DMS114 treated with DMSO at 0.1 percent for 48 hours (cell line): ENCODE data around the gene HOXD4.

ENCODE experiments used
- DNase-seq: peaks from one replicate; lab custom pipeline; 2025; ENCODE audit not compliant: unreplicated experiment; lab: John Stamatoyannopoulos, UW

The HOXD4 gene

GRCh38 chr2:176139661-176140512 is 11.5 kb upstream of the HOXD4 start:
- DNase-seq, result no peak

GRCh38 chr2:176140513-176141317 is 10.6 kb upstream of the HOXD4 start:
- DNase-seq, result no peak

- no peak for DNase-seq
Measured at GRCh38 chr2:176142281-176142680, 9.1 kb upstream of the HOXD4 start.

GRCh38 chr2:176145085-176145969 is 6.0 kb upstream of the HOXD4 start:
- no peak for DNase-seq

GRCh38 chr2:176146101-176146500 is 5.2 kb upstream of the HOXD4 start:
- DNase-seq, result no peak

DNA sequence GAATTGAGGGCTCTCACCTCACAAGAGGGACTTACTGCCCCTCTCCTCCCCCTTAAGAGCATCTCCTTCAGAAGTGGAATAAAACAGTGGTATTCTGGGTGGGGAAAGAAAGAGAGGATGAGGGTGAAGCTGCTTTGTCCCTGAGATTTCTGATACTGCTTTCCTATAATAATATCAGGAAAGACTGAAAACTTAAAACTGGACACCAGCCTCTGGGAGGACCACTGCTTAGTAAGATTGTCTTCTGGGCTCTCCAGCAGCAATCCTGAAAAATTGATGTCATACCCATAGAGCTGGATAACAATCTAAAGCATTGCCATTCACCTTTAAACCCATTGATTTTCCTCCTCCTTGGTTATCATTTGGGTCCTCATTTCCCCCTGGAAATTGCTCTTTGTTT is 4.7 kb upstream of the HOXD4 start:
- DNase-seq, result no peak

DNA sequence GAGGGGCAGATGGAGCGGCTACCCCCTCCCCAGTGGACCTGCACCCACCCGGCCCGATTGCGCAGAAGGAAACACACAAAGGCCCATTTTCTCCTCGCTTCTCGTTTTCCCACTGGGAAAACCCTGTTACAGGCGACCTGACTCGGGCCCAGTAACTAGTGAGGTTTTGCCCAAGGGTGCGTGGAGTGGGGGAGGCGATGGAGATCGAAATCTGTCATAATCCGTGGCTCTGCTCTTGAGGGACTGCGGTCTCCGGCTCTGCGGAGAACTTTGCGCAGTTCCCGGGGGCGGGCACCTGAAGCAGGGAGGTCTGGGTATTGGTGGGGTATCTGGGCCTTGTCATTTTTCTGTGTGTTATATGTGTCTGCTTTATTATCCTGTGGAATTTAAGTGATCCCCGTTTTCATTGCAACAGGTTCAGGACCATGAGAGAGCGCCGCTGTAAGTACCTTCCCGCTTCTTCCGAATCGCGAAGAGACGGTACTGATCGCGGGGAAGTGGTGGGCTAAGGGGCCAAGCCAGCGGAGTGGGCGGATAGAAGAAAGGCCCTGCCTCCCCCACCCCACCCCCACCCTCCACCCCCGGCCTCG is 4.0 kb upstream of the HOXD4 start:
- DNase-seq, result no peak

- no peak for DNase-seq
Measured at GRCh38 chr2:176147800-176148496, 3.4 kb upstream of the HOXD4 start.

DNA sequence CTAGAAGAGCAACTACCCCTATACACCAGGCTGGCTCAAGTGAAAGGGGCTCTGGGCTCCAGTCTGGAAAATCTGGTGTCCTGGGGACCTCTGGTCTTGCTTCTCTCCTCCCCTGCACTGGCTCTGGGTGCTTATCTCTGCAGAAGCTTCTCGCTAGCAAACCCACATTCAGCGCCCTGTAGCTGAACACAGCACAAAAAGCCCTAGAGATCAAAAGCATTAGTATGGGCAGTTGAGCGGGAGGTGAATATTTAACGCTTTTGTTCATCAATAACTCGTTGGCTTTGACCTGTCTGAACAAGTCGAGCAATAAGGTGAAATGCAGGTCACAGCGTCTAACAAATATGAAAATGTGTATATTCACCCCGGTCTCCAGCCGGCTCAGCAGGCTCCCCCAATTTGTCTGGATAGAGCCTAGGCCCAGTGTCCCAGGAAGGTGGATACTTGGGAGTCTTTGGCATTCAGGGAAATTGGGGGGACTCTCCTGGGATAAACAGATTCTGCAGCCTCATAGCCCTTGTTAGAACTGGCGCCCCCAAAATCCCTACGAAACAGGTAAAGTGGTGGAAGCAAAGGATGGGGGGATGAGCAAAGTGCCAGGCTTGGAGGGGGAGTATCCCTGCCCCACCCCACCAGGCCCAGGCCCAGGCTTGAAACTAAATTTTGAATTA is 2.5 kb upstream of the HOXD4 start:
- no peak for DNase-seq

- DNase-seq, result no peak
Measured at GRCh38 chr2:176149481-176149938, 1.8 kb upstream of the HOXD4 start.

DNA sequence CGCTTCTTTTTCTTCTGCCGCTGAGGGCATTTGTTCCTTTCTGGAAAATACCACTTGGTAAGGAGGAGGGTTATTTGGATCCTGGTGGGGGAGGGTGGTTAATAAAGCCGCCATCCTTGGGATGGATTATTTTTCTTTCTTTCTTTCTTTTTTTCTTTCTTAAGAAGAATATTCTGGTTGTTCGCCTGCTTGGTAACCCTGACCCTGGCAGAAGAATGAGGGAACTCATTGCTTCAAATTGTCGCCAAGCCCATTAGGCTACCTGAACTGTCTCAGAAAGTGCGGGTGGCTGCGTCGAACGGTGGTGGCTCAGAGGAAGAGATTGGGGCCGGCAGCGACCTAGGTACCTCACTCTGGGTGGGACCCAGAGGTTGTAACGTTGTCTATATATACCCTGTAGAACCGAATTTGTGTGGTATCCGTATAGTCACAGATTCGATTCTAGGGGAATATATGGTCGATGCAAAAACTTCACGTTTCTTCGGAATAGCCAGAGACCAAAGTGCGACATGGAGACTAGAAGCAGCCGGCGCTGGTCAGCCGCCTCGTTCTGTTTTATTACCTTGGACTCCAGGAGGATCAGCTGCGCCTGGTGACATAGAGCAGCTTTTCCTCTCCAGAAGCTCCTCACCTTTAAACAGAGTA is 1.3 kb upstream of the HOXD4 start:
- no peak for DNase-seq

GRCh38 chr2:176150584-176151441 is 537 bp upstream of the HOXD4 start:
- DNase-seq, result no peak

- DNase-seq, result no peak
Measured at GRCh38 chr2:176152350-176153181, 1.2 kb downstream of the HOXD4 start.

GRCh38 chr2:176154576-176155252 is 3.4 kb downstream of the HOXD4 start:
- no peak for DNase-seq

GRCh38 chr2:176155356-176156044 is 4.2 kb downstream of the HOXD4 start:
- no peak for DNase-seq

GRCh38 chr2:176156301-176156806 is 5.0 kb downstream of the HOXD4 start:
- no peak for DNase-seq
